Measurements from ENCODE around the gene LYL1.
A peak's percentile ranks its signal among the peaks of the same experiment; 100 is the strongest.

The LYL1 gene

GRCh38 chr19:13062317-13062716, 40.3 kb downstream of the LYL1 start:
- TF ChIP-seq CTCF (conservative IDR thresholded peaks at IDR 0.05), result no peak
- TF ChIP-seq ZFX (IDR thresholded peaks at IDR 0.05), result no peak
- H3K27ac ChIP-seq, result peak overlapping the region; percentile 22

GRCh38 chr19:13060964-13061927, 41.4 kb downstream of the LYL1 start:
- TF ChIP-seq ZFX (IDR thresholded peaks at IDR 0.05) (no peak), CTCF (conservative IDR thresholded peaks at IDR 0.05) (no peak; the same call in 1 of the 2 replicates)
- peak overlapping the region; percentile 22; the same call in 1 of the 2 replicates for H3K27ac ChIP-seq

GRCh38 chr19:13060233-13060963, 42.3 kb downstream of the LYL1 start:
- H3K27ac ChIP-seq, result peak overlapping the region; percentile 4; the same call in 1 of the 2 replicates
- no peak for TF ChIP-seq ZFX (IDR thresholded peaks at IDR 0.05)
- TF ChIP-seq CTCF (conservative IDR thresholded peaks at IDR 0.05), result no peak

- peak overlapping the region; percentile 68 for H3K27ac ChIP-seq
- TF ChIP-seq ZFX (IDR thresholded peaks at IDR 0.05), result no peak
- no peak for TF ChIP-seq CTCF (conservative IDR thresholded peaks at IDR 0.05)
Observed at GRCh38 chr19:13058951-13059660, 43.6 kb downstream of the LYL1 start.

GRCh38 chr19:13057744-13058143, 44.9 kb downstream of the LYL1 start:
- H3K27ac ChIP-seq, result peak overlapping the region; percentile 68
- TF ChIP-seq CTCF (conservative IDR thresholded peaks at IDR 0.05) (no peak), ZFX (IDR thresholded peaks at IDR 0.05) (no peak)

- TF ChIP-seq ZFX (IDR thresholded peaks at IDR 0.05), result no peak
- no peak for TF ChIP-seq CTCF (conservative IDR thresholded peaks at IDR 0.05)
- H3K27ac ChIP-seq, result peak overlapping the region; percentile 68
Observed at GRCh38 chr19:13057147-13057572, 45.5 kb downstream of the LYL1 start.

Measured in C4-2B (cell line).